ENCODE measurements around the gene ANKRD62.

The ANKRD62 gene

DNA sequence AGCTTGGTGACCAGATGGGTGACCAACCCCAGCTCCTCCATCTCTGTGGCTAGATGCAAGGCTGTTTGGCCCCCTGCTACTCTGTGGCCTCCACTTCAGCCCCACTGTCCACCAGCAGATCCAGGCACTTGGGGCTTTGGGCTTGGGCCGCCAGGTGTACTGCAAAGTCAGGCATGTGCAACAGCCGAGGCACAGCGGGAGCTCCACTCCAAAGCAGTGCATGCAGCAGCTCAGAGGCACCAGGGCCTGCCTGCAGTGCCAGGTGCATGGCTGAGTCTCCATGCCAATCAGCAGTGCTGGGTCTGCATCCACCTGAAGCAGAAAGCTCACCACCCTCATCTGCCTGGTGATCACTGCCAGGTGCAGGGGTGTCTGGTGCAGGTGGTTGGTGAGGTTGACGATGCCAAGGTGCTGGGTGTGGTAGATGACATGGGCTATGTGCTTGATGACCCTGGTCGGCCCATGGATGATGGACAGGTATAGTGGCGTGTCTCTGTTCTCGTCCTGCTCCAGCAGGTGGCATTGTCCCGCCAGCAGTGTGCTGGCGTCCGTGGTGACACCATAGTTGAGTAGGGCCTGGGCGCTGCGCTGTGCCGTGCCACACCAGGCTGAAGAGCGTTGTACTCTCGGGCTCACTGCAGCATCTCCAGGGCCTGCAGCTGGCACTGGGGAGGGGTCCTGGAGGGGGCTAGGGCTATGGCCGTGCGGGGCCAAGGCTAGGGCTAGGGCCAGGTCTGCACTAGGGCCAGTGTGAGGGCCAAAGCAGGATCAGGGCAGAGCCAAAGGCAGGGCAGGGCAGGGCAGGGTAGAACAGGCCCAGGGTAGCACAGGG lies 1.0 kb upstream of the ANKRD62 start:
- POLR2A ChIA-PET: no interaction called here
- Histone ChIP-seq H3K4me1 (ENCODE audit: control insufficient read depth, insufficient read depth, low read length) (no peaks in the 10 kb centered on the region), H3K27ac (ENCODE audit: extremely low read depth, low read depth, low read length) (no peak overlapping the region), H3K36me3 (ENCODE audit: control insufficient read depth in 2 of 2, insufficient read depth in 1 of 2, low read length in 2 of 2) (no peaks in the 10 kb centered on the region), H3K9me3 (ENCODE audit: control insufficient read depth, insufficient read depth, low read depth, low read length) (no peaks in the 10 kb centered on the region), H3K4me3 (ENCODE audit: low read depth, low read length) (no peak overlapping the region)
- TF ChIP-seq, protein P1, sequence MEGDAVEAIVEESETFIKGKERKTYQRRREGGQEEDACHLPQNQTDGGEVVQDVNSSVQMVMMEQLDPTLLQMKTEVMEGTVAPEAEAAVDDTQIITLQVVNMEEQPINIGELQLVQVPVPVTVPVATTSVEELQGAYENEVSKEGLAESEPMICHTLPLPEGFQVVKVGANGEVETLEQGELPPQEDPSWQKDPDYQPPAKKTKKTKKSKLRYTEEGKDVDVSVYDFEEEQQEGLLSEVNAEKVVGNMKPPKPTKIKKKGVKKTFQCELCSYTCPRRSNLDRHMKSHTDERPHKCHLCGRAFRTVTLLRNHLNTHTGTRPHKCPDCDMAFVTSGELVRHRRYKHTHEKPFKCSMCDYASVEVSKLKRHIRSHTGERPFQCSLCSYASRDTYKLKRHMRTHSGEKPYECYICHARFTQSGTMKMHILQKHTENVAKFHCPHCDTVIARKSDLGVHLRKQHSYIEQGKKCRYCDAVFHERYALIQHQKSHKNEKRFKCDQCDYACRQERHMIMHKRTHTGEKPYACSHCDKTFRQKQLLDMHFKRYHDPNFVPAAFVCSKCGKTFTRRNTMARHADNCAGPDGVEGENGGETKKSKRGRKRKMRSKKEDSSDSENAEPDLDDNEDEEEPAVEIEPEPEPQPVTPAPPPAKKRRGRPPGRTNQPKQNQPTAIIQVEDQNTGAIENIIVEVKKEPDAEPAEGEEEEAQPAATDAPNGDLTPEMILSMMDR (tag by site-specific recombination; IDR thresholded peaks at IDR 0.05): peak; percentile 53
- no peak for TF ChIP-seq ZNF837 (tag by site-specific recombination; IDR thresholded peaks at IDR 0.05)
- CTCF ChIA-PET: interaction anchor here (0.6 to 2.3 kb wide), 6 partner anchors 9 to 179 kb away, joined by 3 to 10 read pairs (median 4); no protein-coding TSS in a partner anchor

DNA sequence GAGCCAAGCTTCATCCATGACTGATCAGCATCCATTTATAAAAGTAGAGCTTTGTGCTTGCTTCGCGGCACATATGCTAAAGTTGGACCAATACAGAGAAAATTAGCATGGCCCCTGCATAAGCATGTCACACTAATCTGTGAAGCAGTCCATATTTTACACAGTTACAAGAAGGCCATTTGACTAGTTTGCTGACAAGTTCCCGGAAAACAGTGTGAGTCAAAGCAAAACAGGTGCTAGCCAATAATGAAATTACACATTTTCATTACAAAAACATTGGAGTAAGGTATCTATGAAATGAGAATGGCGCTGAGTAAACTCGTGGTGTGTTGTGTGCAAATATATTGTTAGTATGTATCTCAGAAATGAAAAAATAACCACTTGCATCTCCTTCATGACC lies 4.7 kb downstream of the ANKRD62 start:
- TF ChIP-seq ZNF621 (tag by site-specific recombination; IDR thresholded peaks at IDR 0.05) (no peak), ZNF707 (tag by site-specific recombination; IDR thresholded peaks at IDR 0.05) (no peak), ZNF324 (tag by site-specific recombination; IDR thresholded peaks at IDR 0.05) (no peak), ZNF555 (tag by site-specific recombination; conservative IDR thresholded peaks at IDR 0.05) (no peak), ZNF169 (tag by site-specific recombination; IDR thresholded peaks at IDR 0.05) (no peak)
- TF ChIP-seq, protein P2, sequence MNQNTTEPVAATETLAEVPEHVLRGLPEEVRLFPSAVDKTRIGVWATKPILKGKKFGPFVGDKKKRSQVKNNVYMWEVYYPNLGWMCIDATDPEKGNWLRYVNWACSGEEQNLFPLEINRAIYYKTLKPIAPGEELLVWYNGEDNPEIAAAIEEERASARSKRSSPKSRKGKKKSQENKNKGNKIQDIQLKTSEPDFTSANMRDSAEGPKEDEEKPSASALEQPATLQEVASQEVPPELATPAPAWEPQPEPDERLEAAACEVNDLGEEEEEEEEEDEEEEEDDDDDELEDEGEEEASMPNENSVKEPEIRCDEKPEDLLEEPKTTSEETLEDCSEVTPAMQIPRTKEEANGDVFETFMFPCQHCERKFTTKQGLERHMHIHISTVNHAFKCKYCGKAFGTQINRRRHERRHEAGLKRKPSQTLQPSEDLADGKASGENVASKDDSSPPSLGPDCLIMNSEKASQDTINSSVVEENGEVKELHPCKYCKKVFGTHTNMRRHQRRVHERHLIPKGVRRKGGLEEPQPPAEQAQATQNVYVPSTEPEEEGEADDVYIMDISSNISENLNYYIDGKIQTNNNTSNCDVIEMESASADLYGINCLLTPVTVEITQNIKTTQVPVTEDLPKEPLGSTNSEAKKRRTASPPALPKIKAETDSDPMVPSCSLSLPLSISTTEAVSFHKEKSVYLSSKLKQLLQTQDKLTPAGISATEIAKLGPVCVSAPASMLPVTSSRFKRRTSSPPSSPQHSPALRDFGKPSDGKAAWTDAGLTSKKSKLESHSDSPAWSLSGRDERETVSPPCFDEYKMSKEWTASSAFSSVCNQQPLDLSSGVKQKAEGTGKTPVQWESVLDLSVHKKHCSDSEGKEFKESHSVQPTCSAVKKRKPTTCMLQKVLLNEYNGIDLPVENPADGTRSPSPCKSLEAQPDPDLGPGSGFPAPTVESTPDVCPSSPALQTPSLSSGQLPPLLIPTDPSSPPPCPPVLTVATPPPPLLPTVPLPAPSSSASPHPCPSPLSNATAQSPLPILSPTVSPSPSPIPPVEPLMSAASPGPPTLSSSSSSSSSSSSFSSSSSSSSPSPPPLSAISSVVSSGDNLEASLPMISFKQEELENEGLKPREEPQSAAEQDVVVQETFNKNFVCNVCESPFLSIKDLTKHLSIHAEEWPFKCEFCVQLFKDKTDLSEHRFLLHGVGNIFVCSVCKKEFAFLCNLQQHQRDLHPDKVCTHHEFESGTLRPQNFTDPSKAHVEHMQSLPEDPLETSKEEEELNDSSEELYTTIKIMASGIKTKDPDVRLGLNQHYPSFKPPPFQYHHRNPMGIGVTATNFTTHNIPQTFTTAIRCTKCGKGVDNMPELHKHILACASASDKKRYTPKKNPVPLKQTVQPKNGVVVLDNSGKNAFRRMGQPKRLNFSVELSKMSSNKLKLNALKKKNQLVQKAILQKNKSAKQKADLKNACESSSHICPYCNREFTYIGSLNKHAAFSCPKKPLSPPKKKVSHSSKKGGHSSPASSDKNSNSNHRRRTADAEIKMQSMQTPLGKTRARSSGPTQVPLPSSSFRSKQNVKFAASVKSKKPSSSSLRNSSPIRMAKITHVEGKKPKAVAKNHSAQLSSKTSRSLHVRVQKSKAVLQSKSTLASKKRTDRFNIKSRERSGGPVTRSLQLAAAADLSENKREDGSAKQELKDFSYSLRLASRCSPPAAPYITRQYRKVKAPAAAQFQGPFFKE (tag by site-specific recombination; IDR thresholded peaks at IDR 0.05; ENCODE audit: borderline replicate concordance): no peak
- no peak overlapping the region for H3K27ac ChIP-seq (ENCODE audit: extremely low read depth, low read depth, low read length)
- no peaks in the 10 kb centered on the region for H3K36me3 ChIP-seq (ENCODE audit: control insufficient read depth in 2 of 2, insufficient read depth in 1 of 2, low read length in 2 of 2)
- no peak overlapping the region for H3K4me3 ChIP-seq (ENCODE audit: low read depth, low read length)
- ChIA-PET POLR2A (no interaction called here), CTCF (interaction anchor here (3.2 kb wide), 1 partner anchor 138 kb away, joined by 11 read pairs; no protein-coding TSS in a partner anchor)
- no peaks in the 10 kb centered on the region for H3K4me1 ChIP-seq (ENCODE audit: control insufficient read depth, insufficient read depth, low read length)
- no peaks in the 10 kb centered on the region for H3K9me3 ChIP-seq (ENCODE audit: control insufficient read depth, insufficient read depth, low read depth, low read length)

DNA sequence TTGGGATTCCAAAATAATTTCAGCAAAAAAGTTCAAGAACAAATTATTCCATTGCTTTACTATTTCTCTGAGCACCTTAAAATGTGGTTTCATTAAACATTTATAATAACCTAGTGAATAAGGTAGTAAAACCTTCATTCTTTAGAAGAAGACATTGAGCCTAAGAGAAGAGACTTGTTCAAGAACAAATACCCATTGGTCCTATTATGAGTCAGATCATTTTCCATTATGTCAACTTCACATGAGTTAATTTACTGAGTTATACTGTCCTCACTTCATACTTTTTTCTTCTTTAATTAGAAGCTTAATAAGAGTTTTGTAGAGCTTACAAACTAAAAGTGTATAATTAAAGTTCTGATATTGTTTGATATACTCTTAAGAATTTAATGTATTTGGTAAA lies 5.5 kb downstream of the ANKRD62 start:
- ChIA-PET POLR2A (no interaction called here), CTCF (interaction anchor here (0.6 to 3.2 kb wide), 3 partner anchors 23 to 137 kb away, joined by 4 to 11 read pairs (median 5); no protein-coding TSS in a partner anchor)
- H3K9me3 ChIP-seq (ENCODE audit: control insufficient read depth, insufficient read depth, low read depth, low read length): no peaks in the 10 kb centered on the region

More for the DNA sequence above, 5.5 kb downstream of the ANKRD62 start:
- no peaks in the 10 kb centered on the region for H3K36me3 ChIP-seq (ENCODE audit: control insufficient read depth in 2 of 2, insufficient read depth in 1 of 2, low read length in 2 of 2)
- no peak for TF ChIP-seq ZNF202 (tag by site-specific recombination; IDR thresholded peaks at IDR 0.05; ENCODE audit: borderline replicate concordance)
- TF ChIP-seq BCL11A (tag by site-specific recombination; IDR thresholded peaks at IDR 0.05; ENCODE audit: low read depth): no peak
- TF ChIP-seq ZNF274 (IDR thresholded peaks at IDR 0.05; ENCODE audit: low read length): no peak
- no peak for TF ChIP-seq ZNF274 (tag by site-specific recombination; IDR thresholded peaks at IDR 0.05; ENCODE audit: borderline replicate concordance)
- TF ChIP-seq ZNF324 (tag by site-specific recombination; IDR thresholded peaks at IDR 0.05): no peak
- TF ChIP-seq PRDM1 (tag by site-specific recombination; IDR thresholded peaks at IDR 0.05): no peak
- TF ChIP-seq, protein P3, sequence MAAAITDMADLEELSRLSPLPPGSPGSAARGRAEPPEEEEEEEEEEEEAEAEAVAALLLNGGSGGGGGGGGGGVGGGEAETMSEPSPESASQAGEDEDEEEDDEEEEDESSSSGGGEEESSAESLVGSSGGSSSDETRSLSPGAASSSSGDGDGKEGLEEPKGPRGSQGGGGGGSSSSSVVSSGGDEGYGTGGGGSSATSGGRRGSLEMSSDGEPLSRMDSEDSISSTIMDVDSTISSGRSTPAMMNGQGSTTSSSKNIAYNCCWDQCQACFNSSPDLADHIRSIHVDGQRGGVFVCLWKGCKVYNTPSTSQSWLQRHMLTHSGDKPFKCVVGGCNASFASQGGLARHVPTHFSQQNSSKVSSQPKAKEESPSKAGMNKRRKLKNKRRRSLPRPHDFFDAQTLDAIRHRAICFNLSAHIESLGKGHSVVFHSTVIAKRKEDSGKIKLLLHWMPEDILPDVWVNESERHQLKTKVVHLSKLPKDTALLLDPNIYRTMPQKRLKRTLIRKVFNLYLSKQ (tag by site-specific recombination; IDR thresholded peaks at IDR 0.05; ENCODE audit: borderline replicate concordance): no peak
- TF ChIP-seq, protein P4, sequence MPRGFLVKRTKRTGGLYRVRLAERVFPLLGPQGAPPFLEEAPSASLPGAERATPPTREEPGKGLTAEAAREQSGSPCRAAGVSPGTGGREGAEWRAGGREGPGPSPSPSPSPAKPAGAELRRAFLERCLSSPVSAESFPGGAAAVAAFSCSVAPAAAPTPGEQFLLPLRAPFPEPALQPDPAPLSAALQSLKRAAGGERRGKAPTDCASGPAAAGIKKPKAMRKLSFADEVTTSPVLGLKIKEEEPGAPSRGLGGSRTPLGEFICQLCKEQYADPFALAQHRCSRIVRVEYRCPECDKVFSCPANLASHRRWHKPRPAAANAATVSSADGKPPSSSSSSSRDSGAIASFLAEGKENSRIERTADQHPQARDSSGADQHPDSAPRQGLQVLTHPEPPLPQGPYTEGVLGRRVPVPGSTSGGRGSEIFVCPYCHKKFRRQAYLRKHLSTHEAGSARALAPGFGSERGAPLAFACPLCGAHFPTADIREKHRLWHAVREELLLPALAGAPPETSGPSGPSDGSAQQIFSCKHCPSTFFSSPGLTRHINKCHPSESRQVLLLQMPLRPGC (tag by site-specific recombination; IDR thresholded peaks at IDR 0.05): no peak
- H3K4me3 ChIP-seq (ENCODE audit: low read depth, low read length): no peak overlapping the region
- no peak overlapping the region for H3K27ac ChIP-seq (ENCODE audit: extremely low read depth, low read depth, low read length)
- no peaks in the 10 kb centered on the region for H3K4me1 ChIP-seq (ENCODE audit: control insufficient read depth, insufficient read depth, low read length)

Measured in HEK293 (cell line).